Pancreas (tissue), 10 donors: ENCODE data around the gene MACROD2. TPM values are rescaled to one million over a fixed set of nuclear protein-coding genes. Genes with fewer than 3 reads are reported as not detected.
A peak's percentile ranks its signal among the peaks of the same experiment; 100 is the strongest.

Source experiments
- ATAC-seq, 4 donors: fragments of 200-7000 bp; cut with Tn5 transposase; one replicate each; pipeline versions ENCODE4 v1.8.0 to v1.9.1; 2020; ENCODE audit warnings: mild to moderate bottlenecking in 4 of 4, moderate library complexity in 4 of 4
- DNase-seq, 6 donors: peaks; one replicate each; pipeline ENCODE4 v3.0.0-alpha.2; 2020
- FAIRE-seq: peaks from 2 replicates; lab custom pipeline; 2012; peaks lifted over from hg19 to GRCh38; lab: Jason Lieb, UNC
- H3K27ac ChIP-seq, 4 donors: fragments of 200-600 bp; sonication (generic); 1 replicate in 3 of 4; 2 replicates in 1 of 4; pipeline versions ENCODE4 v1.5.0 to v1.8.0; 2020
- H3K27me3 ChIP-seq, 4 donors: fragments of 200-600 bp; one replicate each; pipeline ENCODE4 v1.8.0; 2021
- H3K36me3 ChIP-seq, 3 donors: fragments of 200-600 bp; sonication (generic) in 1 of 3; one replicate each; pipeline versions ENCODE4 v1.5.0 to v1.8.0; 2020 to 2021
- H3K4me1 ChIP-seq, 3 donors: fragments of 200-600 bp; one replicate each; pipeline ENCODE4 v1.8.0; 2021
- H3K4me3 ChIP-seq, 4 donors: fragments of 200-600 bp; sonication (generic) in 2 of 4; one replicate each; pipeline versions ENCODE4 v1.5.0 to v1.8.0; 2020 to 2021
- H3K9me3 ChIP-seq, 4 donors: fragments of 200-600 bp; one replicate each; pipeline ENCODE4 v1.8.0; 2021
- WGBS, 2 donors: extraction: QIAGEN DNeasy Blood & Tissue Kit; methylation state at CpG; one replicate each; pipeline ENCODE4 v1.1.7; 2013; 5-methylcytosine and 5-hydroxymethylcytosine counted together
- intact Hi-C, 3 donors: fragments of 100-400 bp; cut with DNase I; formaldehyde crosslinking; loops; one replicate each; pipeline versions ENCODE4 v1.11.1 to v1.14.2; 2022
- polyA plus RNA-seq, 2 donors: library from polyadenylated mRNA; stranded (reverse); fragments of 200-250 nt; gene quantifications; one replicate each; pipeline ENCODE4 v1.2.3, GENCODE V29; 2013
- total RNA-seq, 6 donors: library from RNA; stranded (reverse); fragmentation: NEBNext Ultra II Directional in 4 of 6; extraction: Animal tissue kit (Norgen Biotek cat#: 25700) in 4 of 6; gene quantifications; one replicate each; pipeline versions ENCODE4 v1.2.1 to v1.2.4, GENCODE V29; 2021 to 2023
- TF ChIP-seq, protein P1 (sequence below), 4 donors: fragments of 200-600 bp; sonication (generic) in 3 of 4; IDR thresholded peaks; one replicate each; pipeline versions ENCODE4 v1.5.0 to v1.8.0; 2021; ENCODE audit warnings: antibody characterized with exemption in 4 of 4
- donor health status: healthy with polysubstance abuse.
- donor health status: DM: no; HTN: no; CAD: no; lungs with moderate emphysema.
- donor health status: DM: no; HTN: no; CAD: no.
- donor health status: control.
- donor health status: control.
- donor health status: Bipolar disorder and iron deficiency.
- donor health status: DM: yes; HTN: yes; CAD: no.
- donor health status: DM: no; HTN: no; CAD: no.
- donor health status: DM: no; HTN: no; CAD: no.
- donor health status: DM: yes; HTN: yes; CAD: no.

Gene MACROD2
- total and polyA plus RNA-seq, 8 donors: 1.7 to 4.9 (median 2.7) TPM

DNA sequence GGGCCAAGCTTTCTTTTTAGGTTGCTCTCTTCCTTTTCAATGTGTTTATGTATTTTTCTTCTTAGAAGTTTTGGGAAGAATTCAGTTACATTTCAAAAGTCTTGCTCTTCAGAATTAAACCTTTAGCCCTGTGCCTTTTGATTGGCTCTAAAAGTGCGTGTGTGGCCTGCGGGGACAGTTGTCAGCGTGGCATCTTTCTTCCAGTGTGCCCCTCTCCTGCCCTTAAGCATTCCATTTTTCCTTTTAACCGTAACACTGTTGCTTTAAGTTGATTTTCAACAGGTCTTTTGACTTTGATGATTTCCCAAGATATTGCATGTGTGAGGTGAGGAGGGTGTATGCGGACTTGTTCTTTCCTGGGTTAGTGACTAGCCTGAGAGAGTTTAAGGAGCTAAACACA, 1341.2 kb downstream of the MACROD2 start:
- Histone ChIP-seq H3K4me3 (no peak overlapping the region), H3K27ac (no peak overlapping the region), H3K9me3 (no peaks in the 10 kb centered on the region), H3K36me3 (no peaks in the 10 kb centered on the region), H3K4me1 (no peaks in the 10 kb centered on the region), H3K27me3 (no peaks in the 10 kb centered on the region)
- intact Hi-C loops: no loop called here
- no peak for FAIRE-seq
- TF ChIP-seq, protein P1, sequence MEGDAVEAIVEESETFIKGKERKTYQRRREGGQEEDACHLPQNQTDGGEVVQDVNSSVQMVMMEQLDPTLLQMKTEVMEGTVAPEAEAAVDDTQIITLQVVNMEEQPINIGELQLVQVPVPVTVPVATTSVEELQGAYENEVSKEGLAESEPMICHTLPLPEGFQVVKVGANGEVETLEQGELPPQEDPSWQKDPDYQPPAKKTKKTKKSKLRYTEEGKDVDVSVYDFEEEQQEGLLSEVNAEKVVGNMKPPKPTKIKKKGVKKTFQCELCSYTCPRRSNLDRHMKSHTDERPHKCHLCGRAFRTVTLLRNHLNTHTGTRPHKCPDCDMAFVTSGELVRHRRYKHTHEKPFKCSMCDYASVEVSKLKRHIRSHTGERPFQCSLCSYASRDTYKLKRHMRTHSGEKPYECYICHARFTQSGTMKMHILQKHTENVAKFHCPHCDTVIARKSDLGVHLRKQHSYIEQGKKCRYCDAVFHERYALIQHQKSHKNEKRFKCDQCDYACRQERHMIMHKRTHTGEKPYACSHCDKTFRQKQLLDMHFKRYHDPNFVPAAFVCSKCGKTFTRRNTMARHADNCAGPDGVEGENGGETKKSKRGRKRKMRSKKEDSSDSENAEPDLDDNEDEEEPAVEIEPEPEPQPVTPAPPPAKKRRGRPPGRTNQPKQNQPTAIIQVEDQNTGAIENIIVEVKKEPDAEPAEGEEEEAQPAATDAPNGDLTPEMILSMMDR (IDR thresholded peaks at IDR 0.05): no peak
- no peak for ATAC-seq
- no peak for DNase-seq
- 90 to 95% methylated on average over 5 of the region's 5 CpGs for WGBS, 2 donors

DNA sequence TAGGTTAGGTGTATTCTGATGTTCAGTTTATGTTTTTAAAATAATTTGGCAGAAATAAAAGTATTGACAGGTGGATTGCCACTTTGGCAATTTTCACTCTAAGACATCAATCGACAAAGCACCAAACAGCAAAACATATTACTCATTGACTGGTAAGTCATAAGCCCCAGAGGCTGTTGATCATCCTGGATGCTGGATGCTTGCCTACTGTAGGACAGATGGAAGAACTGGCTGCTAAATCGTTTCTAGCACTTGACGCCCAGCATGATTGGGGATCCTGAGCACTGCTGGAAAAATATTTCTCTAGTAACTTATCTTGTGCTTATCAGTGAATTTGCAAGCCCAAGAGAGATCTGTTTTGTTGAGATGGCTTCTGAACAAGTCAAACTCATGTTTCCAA, 1343.9 kb downstream of the MACROD2 start:
- FAIRE-seq: no peak

DNA sequence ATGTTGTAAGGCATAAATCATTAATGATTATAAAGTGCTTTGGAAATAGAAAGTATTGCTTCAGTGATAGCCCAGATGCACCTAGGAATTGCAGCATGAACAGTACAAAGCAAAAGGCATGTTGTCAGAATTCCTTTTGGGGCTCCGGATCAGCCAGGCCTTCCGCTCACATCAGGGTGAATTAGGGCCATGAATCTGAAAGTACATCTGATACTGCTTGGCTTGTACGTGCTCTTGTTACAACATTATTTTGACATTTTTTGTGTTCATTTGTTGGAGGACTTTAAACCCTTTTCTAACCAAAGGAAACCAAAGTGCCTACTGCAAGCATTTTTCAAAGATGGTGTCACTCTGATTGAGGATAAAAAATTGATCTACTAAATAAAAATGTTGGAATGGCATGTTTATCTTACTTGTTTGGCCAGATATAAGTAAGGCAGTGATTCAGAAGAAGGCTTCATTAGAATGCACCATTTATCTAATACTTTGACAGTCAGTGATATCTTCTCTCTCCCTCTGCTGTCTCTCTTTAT, 1347.7 kb downstream of the MACROD2 start:
- no peak for FAIRE-seq
- Histone ChIP-seq H3K36me3 (no peaks in the 10 kb centered on the region), H3K4me1 (peaks cover 0 to 2% (median 0%) of the 10 kb centered on the region in 3 donors), H3K9me3 (no peaks in the 10 kb centered on the region), H3K27ac (no peak overlapping the region), H3K27me3 (no peaks in the 10 kb centered on the region), H3K4me3 (no peak overlapping the region)
- TF ChIP-seq, protein P1 (IDR thresholded peaks at IDR 0.05): no peak
- 62 to 73% methylated on average over 3 of the region's 3 CpGs for WGBS, 2 donors
- no peak for DNase-seq
- peak in 1 of 4 donors; percentile 9 for ATAC-seq
- intact Hi-C loops: no loop called here

More for the DNA sequence above, 1343.9 kb downstream of the MACROD2 start:
- no peak overlapping the region for H3K4me3 ChIP-seq
- H3K4me1 ChIP-seq: peaks cover 0 to 2% (median 0%) of the 10 kb centered on the region in 3 donors
- no peaks in the 10 kb centered on the region for H3K9me3 ChIP-seq
- no peak for ATAC-seq
- H3K27me3 ChIP-seq: no peaks in the 10 kb centered on the region
- H3K27ac ChIP-seq: no peak overlapping the region
- 74 to 76% methylated on average over 3 of the region's 3 CpGs for WGBS, 2 donors
- no peaks in the 10 kb centered on the region for H3K36me3 ChIP-seq
- DNase-seq: no peak
- intact Hi-C loops: no loop called here
- TF ChIP-seq, protein P1 (IDR thresholded peaks at IDR 0.05): no peak

DNA sequence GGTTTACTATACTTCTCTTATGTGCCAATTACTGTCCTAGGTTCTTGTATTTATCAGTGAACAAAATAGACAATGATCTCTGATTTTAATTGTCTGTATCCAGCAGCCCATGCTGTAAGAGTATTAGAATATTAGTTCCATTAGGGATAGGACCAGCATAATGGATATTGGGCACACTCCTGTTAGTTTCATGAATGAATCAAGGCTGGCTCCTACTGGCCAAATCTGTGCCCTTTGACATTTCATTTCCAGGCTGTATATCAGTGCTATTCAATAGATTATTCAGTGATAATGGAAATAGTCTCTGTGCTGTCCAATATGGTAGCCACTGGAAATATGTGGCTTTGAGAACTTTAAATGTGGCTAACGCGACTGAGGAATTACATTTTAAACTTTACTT, 1350.0 kb downstream of the MACROD2 start:
- no peaks in the 10 kb centered on the region for H3K9me3 ChIP-seq
- FAIRE-seq (no peak), DNase-seq (no peak), ATAC-seq (no peak)
- TF ChIP-seq, protein P1 (IDR thresholded peaks at IDR 0.05): no peak
- H3K4me3 ChIP-seq: no peak overlapping the region
- no peaks in the 10 kb centered on the region for H3K27me3 ChIP-seq
- 95 to 98% methylated on average over 2 of the region's 2 CpGs for WGBS, 2 donors
- H3K4me1 ChIP-seq: peaks cover 0 to 2% (median 0%) of the 10 kb centered on the region in 3 donors
- no peak overlapping the region for H3K27ac ChIP-seq
- H3K36me3 ChIP-seq: no peaks in the 10 kb centered on the region
- intact Hi-C loops: no loop called here

DNA sequence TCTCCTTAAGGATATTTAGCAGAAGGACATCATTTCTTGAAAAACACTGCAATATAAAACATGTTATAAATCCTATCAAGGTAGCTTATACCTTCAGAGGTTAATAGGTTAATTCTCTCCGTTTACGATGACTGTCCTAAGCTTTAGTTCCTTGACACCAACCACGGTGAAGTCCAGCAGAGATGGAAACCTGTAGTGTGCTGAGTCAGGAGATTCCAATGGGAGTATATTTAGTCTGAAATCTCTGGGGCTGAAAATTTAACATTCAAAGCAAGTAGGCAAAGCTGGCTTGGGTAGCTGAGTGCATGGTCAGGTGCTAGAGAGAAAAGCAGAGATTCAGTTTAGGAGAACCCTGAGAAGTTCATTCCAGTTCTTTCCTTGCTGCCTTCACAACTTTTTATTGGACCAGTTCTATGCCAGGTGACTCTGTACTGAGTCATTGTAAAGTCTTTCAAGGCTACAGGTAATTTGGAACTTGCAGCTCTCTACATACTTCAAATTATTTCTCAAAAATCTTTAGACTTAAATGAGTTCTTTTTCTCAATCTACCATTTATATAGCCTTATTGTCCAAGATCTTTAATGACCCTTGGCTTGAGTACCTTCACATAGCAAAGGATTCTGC, 1351.5 kb downstream of the MACROD2 start:
- Histone ChIP-seq H3K27ac (no peak overlapping the region), H3K9me3 (no peaks in the 10 kb centered on the region), H3K4me1 (peaks cover 0 to 2% (median 0%) of the 10 kb centered on the region in 3 donors), H3K27me3 (no peaks in the 10 kb centered on the region), H3K36me3 (no peaks in the 10 kb centered on the region), H3K4me3 (no peak overlapping the region)
- 80 to 90% methylated on average over 3 of the region's 3 CpGs for WGBS, 2 donors
- TF ChIP-seq, protein P1 (IDR thresholded peaks at IDR 0.05): no peak
- ATAC-seq: no peak
- intact Hi-C loops: no loop called here
- no peak for FAIRE-seq
- DNase-seq: no peak
